GM12878 (cell line): ENCODE measurements around the gene NCBP2L. TPM values are rescaled to one million over a fixed set of nuclear protein-coding genes. Genes with fewer than 3 reads are reported as not detected.

ENCODE experiments used
- ATAC-seq: fragments of 200-7000 bp; cut with Tn5 transposase; 3 replicates; pipeline ENCODE4 v1.9.1; 2020; ENCODE audit warnings: mild to moderate bottlenecking, moderate library complexity
- BruUV-seq: library from RNA; stranded (reverse); fragments of 400-500 nt; replicated peaks from 2 replicates; lab custom pipeline; 2021; lab: Mats Ljungman, UMichigan
- CTCF ChIA-PET: fragments of 300-600 bp; sonication (Branson Sonifier 250); formaldehyde crosslinking; extraction: SDS; loops from one replicate; lab custom pipeline; 2021; ENCODE audit warnings: inconsistent platforms; lab: Yijun Ruan, JAX
- POLR2A ChIA-PET: fragments of 350-600 bp; formaldehyde crosslinking; extraction: SDS; loops from one replicate; lab custom pipeline; 2021; ENCODE audit warnings: inconsistent platforms; lab: Charles Lee
- RAD21 ChIA-PET: fragments of 300-600 bp; sonication (Branson Sonifier 250); formaldehyde crosslinking; loops from one replicate; lab custom pipeline; 2023; ENCODE audit warnings: antibody characterized with exemption; ENCODE audit not compliant: unreplicated experiment; lab: Charles Lee
- SMC1A ChIA-PET: fragments of 300-600 bp; sonication (Branson Sonifier 250); formaldehyde crosslinking; loops from one replicate; lab custom pipeline; 2023; ENCODE audit not compliant: unreplicated experiment, uncharacterized antibody; lab: Charles Lee
- DNase-seq: peaks from one replicate; pipeline ENCODE4 v3.0.0-alpha.2; 2011; ENCODE audit warnings: low read depth, low spot score
- FAIRE-seq: peaks from 3 replicates; lab custom pipeline; 2011; peaks lifted over from hg19 to GRCh38; lab: Jason Lieb, UNC
- H2AFZ ChIP-seq: 2 replicates; pipeline ENCODE4 v1.6.0; 2011; ENCODE audit warnings: low read depth, low read length, control low read depth; ENCODE audit not compliant: control insufficient read depth
- H3K27ac ChIP-seq: 2 replicates; pipeline ENCODE4 v1.5.1; 2011; ENCODE audit warnings: control low read depth; ENCODE audit not compliant: control insufficient read depth, insufficient read depth
- H3K27me3 ChIP-seq, 2 experiments: replicated peaks in 1 of 2; 2 replicates each; pipeline versions ENCODE4 v1.6.0 to v1.6.1; 2011; ENCODE audit warnings: low read length in 1 of 2; ENCODE audit not compliant: control insufficient read depth in 2 of 2, insufficient read depth in 2 of 2
- H3K36me3 ChIP-seq, 2 experiments: 2 replicates each; pipeline ENCODE4 v1.5.1; 2011; ENCODE audit warnings: low read length in 1 of 2; ENCODE audit not compliant: control insufficient read depth in 2 of 2, insufficient read depth in 2 of 2
- H3K4me1 ChIP-seq: 2 replicates; pipeline ENCODE4 v1.6.1; 2011; ENCODE audit warnings: mild to moderate bottlenecking, low read length, moderate library complexity, mixed read lengths; ENCODE audit not compliant: control insufficient read depth, insufficient read depth
- H3K4me2 ChIP-seq: 2 replicates; pipeline ENCODE4 v1.6.0; 2011; ENCODE audit warnings: control low read depth; ENCODE audit not compliant: control insufficient read depth, insufficient read depth
- H3K4me3 ChIP-seq: fragments of 200-600 bp; sonication (generic); 2 replicates; pipeline ENCODE4 v1.5.1; 2016
- H3K79me2 ChIP-seq: 2 replicates; pipeline ENCODE4 v1.6.0; 2011; ENCODE audit warnings: low read length; ENCODE audit not compliant: control insufficient read depth, insufficient read depth
- H3K9ac ChIP-seq: 2 replicates; pipeline ENCODE4 v1.8.0; 2011; ENCODE audit warnings: low read length, control low read depth, mixed read lengths; ENCODE audit not compliant: control insufficient read depth, insufficient read depth
- H3K9me3 ChIP-seq: replicated peaks from 3 replicates; pipeline ENCODE4 v1.5.1; 2011; ENCODE audit warnings: mild to moderate bottlenecking, low read length; ENCODE audit not compliant: control insufficient read depth, insufficient read depth
- H4K20me1 ChIP-seq: 2 replicates; pipeline ENCODE4 v1.6.0; 2011; ENCODE audit not compliant: control insufficient read depth, insufficient read depth
- HDGF ChIP-seq: fragments of 450-650 bp; IDR thresholded peaks from 2 replicates; pipeline ENCODE4 v1.6.1; 2016; ENCODE audit warnings: antibody characterized with exemption
- NRF1 ChIP-seq: conservative IDR thresholded peaks from 2 replicates; pipeline ENCODE4 v1.6.1; 2011; ENCODE audit warnings: mild to moderate bottlenecking, low read depth, low read length, improper control_type of control experiment
- SMARCA5 ChIP-seq: fragments of 450-650 bp; IDR thresholded peaks from 2 replicates; pipeline ENCODE4 v1.6.1; 2017; ENCODE audit warnings: mild to moderate bottlenecking
- TBL1XR1 ChIP-seq: IDR thresholded peaks from 2 replicates; pipeline ENCODE4 v1.6.1; 2012; ENCODE audit warnings: low read depth, low read length, improper control_type of control experiment
- WGBS: methylation state at CpG from one replicate; pipeline ENCODE4 v1.1.6; 2016; ENCODE audit warnings: low lambda C conversion rate; ENCODE audit not compliant: insufficient replicate concordance, insufficient coverage; ENCODE audit errors: missing lambda C conversion rate; 5-methylcytosine and 5-hydroxymethylcytosine counted together
- in situ Hi-C: fragments of 300-500 bp; cut with MboI; formaldehyde crosslinking; loops from 9 replicates; pipeline ENCODE4 v1.14.3; 2018; ENCODE audit warnings: mixed read lengths
- intact Hi-C: fragments of 100-400 bp; cut with micrococcal nuclease; formaldehyde crosslinking; loops from one replicate; pipeline ENCODE4 v1.14.2; 2022; ENCODE audit not compliant: unreplicated experiment
- polyA plus RNA-seq, 11 experiments: library from polyadenylated mRNA; depleted of rRNA in 4 of 11; unstranded in 6 of 11; stranded (reverse) in 5 of 11; fragments of >200 nt; fragmentation: Nextera tagmentation in 4 of 11; fragmentation: Illumina TruSeq in 1 of 11; extraction: Ambion mirVana in 4 of 11; extraction: Trizol in 1 of 11; gene quantifications; 1 replicate in 1 of 11; 2 replicates in 10 of 11; pipeline versions ENCODE4 v1.2.1 to v1.2.3, GENCODE V29; 2011 to 2016; ENCODE audit warnings: inconsistent platforms in 2 of 11, missing spikeins in 2 of 11, low read depth in 1 of 11
- total RNA-seq, 4 experiments: library from RNA; depleted of rRNA in 3 of 4; stranded (reverse); fragments of >200 nt in 3 of 4; fragmentation: Illumina TruSeq in 1 of 4; extraction: Trizol in 1 of 4; gene quantifications; 2 replicates each; pipeline versions ENCODE4 v1.2.1 to v1.2.3, GENCODE V29; 2013 to 2021
- TF ChIP-seq, protein P1 (sequence below): IDR thresholded peaks from 2 replicates; pipeline ENCODE4 v1.6.1; 2012; ENCODE audit warnings: improper control_type of control experiment, low read depth, low read length; ENCODE audit not compliant: insufficient replicate concordance
- TF ChIP-seq, protein P2 (sequence below): fragments of 450-650 bp; IDR thresholded peaks from 2 replicates; pipeline ENCODE4 v1.6.1; 2017; ENCODE audit warnings: mild to moderate bottlenecking, low read depth, inconsistent platforms; ENCODE audit not compliant: poor library complexity, severe bottlenecking
- TF ChIP-seq, protein P3 (sequence below): IDR thresholded peaks from 2 replicates; pipeline ENCODE4 v1.6.1; 2012; ENCODE audit warnings: mild to moderate bottlenecking, low read depth, low read length

NCBP2L gene
- total and polyA plus RNA-seq, 10 of the 15 experiments (the other 5 are each of a cell fraction or from before 2014, with no cell fraction given), result not detected

DNA sequence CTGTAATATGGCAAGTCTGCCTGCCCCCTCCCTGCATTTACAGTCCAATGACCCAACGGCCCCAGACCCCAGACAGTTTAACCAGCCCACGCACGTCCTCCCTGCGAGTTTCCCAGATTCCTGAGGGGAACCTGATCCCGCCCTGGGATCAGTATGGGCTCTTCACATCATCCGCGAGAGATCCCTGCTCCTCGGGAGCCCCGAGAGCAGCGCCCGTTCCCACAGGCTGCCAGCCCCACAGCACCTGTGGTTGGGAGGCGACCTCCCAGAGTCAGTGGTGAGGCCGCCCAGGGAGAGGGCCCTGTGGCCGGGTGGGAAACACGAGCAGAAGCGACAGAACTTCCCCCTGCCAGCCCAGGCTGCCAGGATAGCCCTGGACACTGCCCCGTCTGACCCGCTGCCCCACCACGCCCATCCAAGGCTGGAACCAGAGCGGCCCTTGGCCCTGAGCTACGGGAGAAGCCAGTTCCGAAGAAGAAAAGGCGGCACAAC, 34.8 kb upstream of the NCBP2L start (continued):
- TF ChIP-seq, protein P1, sequence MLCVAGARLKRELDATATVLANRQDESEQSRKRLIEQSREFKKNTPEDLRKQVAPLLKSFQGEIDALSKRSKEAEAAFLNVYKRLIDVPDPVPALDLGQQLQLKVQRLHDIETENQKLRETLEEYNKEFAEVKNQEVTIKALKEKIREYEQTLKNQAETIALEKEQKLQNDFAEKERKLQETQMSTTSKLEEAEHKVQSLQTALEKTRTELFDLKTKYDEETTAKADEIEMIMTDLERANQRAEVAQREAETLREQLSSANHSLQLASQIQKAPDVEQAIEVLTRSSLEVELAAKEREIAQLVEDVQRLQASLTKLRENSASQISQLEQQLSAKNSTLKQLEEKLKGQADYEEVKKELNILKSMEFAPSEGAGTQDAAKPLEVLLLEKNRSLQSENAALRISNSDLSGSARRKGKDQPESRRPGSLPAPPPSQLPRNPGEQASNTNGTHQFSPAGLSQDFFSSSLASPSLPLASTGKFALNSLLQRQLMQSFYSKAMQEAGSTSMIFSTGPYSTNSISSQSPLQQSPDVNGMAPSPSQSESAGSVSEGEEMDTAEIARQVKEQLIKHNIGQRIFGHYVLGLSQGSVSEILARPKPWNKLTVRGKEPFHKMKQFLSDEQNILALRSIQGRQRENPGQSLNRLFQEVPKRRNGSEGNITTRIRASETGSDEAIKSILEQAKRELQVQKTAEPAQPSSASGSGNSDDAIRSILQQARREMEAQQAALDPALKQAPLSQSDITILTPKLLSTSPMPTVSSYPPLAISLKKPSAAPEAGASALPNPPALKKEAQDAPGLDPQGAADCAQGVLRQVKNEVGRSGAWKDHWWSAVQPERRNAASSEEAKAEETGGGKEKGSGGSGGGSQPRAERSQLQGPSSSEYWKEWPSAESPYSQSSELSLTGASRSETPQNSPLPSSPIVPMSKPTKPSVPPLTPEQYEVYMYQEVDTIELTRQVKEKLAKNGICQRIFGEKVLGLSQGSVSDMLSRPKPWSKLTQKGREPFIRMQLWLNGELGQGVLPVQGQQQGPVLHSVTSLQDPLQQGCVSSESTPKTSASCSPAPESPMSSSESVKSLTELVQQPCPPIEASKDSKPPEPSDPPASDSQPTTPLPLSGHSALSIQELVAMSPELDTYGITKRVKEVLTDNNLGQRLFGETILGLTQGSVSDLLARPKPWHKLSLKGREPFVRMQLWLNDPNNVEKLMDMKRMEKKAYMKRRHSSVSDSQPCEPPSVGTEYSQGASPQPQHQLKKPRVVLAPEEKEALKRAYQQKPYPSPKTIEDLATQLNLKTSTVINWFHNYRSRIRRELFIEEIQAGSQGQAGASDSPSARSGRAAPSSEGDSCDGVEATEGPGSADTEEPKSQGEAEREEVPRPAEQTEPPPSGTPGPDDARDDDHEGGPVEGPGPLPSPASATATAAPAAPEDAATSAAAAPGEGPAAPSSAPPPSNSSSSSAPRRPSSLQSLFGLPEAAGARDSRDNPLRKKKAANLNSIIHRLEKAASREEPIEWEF, result no peak
- TF ChIP-seq, protein P2, sequence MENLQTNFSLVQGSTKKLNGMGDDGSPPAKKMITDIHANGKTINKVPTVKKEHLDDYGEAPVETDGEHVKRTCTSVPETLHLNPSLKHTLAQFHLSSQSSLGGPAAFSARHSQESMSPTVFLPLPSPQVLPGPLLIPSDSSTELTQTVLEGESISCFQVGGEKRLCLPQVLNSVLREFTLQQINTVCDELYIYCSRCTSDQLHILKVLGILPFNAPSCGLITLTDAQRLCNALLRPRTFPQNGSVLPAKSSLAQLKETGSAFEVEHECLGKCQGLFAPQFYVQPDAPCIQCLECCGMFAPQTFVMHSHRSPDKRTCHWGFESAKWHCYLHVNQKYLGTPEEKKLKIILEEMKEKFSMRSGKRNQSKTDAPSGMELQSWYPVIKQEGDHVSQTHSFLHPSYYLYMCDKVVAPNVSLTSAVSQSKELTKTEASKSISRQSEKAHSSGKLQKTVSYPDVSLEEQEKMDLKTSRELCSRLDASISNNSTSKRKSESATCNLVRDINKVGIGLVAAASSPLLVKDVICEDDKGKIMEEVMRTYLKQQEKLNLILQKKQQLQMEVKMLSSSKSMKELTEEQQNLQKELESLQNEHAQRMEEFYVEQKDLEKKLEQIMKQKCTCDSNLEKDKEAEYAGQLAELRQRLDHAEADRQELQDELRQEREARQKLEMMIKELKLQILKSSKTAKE, result no peak
- TF ChIP-seq, all 136 proteins: peak for 0

DNA sequence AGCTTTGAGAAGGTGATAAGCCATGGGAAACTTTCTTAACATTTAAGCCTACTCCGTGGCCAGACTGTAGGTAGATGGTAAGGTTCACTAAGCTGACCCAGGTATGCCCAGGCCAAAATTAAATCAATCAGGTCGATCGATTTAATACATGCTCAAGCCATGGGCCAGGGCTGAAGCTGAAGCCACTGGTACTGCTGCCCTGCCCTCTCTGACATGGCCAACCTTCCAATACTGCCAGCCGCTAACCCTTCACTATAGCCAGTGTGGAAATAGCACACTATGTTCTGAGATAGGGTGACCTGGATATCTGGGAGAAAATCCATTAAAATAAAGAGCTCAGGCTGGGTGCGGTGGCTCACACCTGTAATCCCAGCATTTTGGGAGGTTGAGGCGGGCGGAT, 33.5 kb upstream of the NCBP2L start:
- Histone ChIP-seq H3K4me3 (no peak overlapping the region), H3K9ac (no peak overlapping the region), H3K36me3 (no peaks in the 10 kb centered on the region), H3K4me2 (no peak overlapping the region), H3K4me1 (peaks cover 6% of the 10 kb centered on the region), H3K27me3 (no peaks in the 10 kb centered on the region; a peak in 1 of 4 replicates), H2AFZ (no peak overlapping the region), H4K20me1 (no peaks in the 10 kb centered on the region), H3K27ac (no peak overlapping the region), H3K79me2 (no peaks in the 10 kb centered on the region), H3K9me3 (no peaks in the 10 kb centered on the region)
- in situ Hi-C loops (no loop called here), intact Hi-C loops (no loop called here)
- POLR2A ChIA-PET, result interaction anchor here (0.5 to 1.1 kb wide), 2 partner anchors 57 to 144 kb away, joined by 3 to 7 read pairs; no protein-coding TSS in a partner anchor
- ATAC-seq, result no peak
- BruUV-seq, result no TSS peak
- DNase-seq, result no peak
- CTCF ChIA-PET, result interaction anchor here (1.1 to 2.1 kb wide), 2 partner anchors 15 to 115 kb away, joined by 3 to 7 read pairs; partner anchors contain the start of gene PRPS1
- FAIRE-seq, result no peak
- RAD21 ChIA-PET, result interaction anchor here (0.9 to 1.4 kb wide), 2 partner anchors 71 to 75 kb away, joined by 3 read pairs; no protein-coding TSS in a partner anchor
- TF ChIP-seq TBL1XR1 (no peak), NRF1 (no peak), HDGF (no peak), SMARCA5 (no peak)
- TF ChIP-seq, protein P3, sequence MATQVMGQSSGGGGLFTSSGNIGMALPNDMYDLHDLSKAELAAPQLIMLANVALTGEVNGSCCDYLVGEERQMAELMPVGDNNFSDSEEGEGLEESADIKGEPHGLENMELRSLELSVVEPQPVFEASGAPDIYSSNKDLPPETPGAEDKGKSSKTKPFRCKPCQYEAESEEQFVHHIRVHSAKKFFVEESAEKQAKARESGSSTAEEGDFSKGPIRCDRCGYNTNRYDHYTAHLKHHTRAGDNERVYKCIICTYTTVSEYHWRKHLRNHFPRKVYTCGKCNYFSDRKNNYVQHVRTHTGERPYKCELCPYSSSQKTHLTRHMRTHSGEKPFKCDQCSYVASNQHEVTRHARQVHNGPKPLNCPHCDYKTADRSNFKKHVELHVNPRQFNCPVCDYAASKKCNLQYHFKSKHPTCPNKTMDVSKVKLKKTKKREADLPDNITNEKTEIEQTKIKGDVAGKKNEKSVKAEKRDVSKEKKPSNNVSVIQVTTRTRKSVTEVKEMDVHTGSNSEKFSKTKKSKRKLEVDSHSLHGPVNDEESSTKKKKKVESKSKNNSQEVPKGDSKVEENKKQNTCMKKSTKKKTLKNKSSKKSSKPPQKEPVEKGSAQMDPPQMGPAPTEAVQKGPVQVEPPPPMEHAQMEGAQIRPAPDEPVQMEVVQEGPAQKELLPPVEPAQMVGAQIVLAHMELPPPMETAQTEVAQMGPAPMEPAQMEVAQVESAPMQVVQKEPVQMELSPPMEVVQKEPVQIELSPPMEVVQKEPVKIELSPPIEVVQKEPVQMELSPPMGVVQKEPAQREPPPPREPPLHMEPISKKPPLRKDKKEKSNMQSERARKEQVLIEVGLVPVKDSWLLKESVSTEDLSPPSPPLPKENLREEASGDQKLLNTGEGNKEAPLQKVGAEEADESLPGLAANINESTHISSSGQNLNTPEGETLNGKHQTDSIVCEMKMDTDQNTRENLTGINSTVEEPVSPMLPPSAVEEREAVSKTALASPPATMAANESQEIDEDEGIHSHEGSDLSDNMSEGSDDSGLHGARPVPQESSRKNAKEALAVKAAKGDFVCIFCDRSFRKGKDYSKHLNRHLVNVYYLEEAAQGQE, result no peak
- 61% methylated on average over 7 of the region's 7 CpGs for WGBS
- SMC1A ChIA-PET, result interaction anchor here (2.4 to 4.4 kb wide), 3 partner anchors 10 to 15 kb away, joined by 6 to 28 read pairs (median 17); no protein-coding TSS in a partner anchor
